ENCODE measurements around the gene ABCA7. TPM values are rescaled to one million over a fixed set of nuclear protein-coding genes. Genes with fewer than 3 reads are reported as not detected.

ABCA7 gene
- total RNA-seq, 1 donor from 2014 or later: 10.5 TPM

GRCh38 chr19:1065606-1066109, 25.8 kb downstream of the ABCA7 start:
- intact Hi-C loops (cut with DNase I): no loop called here
- no peak for DNase-seq (ENCODE audit: low spot score)

GRCh38 chr19:1066251-1066747, 26.4 kb downstream of the ABCA7 start:
- DNase-seq (ENCODE audit: low spot score): no peak
- intact Hi-C loops (cut with DNase I): no loop called here

- no peak for DNase-seq (ENCODE audit: low spot score)
- intact Hi-C loops (cut with DNase I): no loop called here
These were observed 26.9 kb downstream of the ABCA7 start, which contains the start of gene ARHGAP45 for GRCh38 chr19:1066748-1067340. TSS of gene ARHGAP45 (plus strand) at chr19:1067167. CDS start at chr19:1067406, 239 bp downstream.

GRCh38 chr19:1067341-1067957, 27.5 kb downstream of the ABCA7 start:
- intact Hi-C loops (cut with DNase I): no loop called here
- no peak for DNase-seq (ENCODE audit: low spot score)

GRCh38 chr19:1068009-1069001, 28.4 kb downstream of the ABCA7 start:
- DNase-seq (ENCODE audit: low spot score): peak; percentile 87
- intact Hi-C loops (cut with DNase I): no loop called here

GRCh38 chr19:1069009-1069779, 29.3 kb downstream of the ABCA7 start:
- intact Hi-C loops (cut with DNase I): no loop called here
- peak; percentile 93 for DNase-seq (ENCODE audit: low spot score)

GRCh38 chr19:1070576-1070930, 30.6 kb downstream of the ABCA7 start:
- DNase-seq (ENCODE audit: low spot score): no peak
- intact Hi-C loops (cut with DNase I): no loop called here

GRCh38 chr19:1070931-1071791, 31.3 kb downstream of the ABCA7 start:
- intact Hi-C loops (cut with DNase I): no loop called here
- no peak for DNase-seq (ENCODE audit: low spot score)

GRCh38 chr19:1072371-1073015, 32.6 kb downstream of the ABCA7 start:
- no peak for DNase-seq (ENCODE audit: low spot score)
- intact Hi-C loops (cut with DNase I): no loop called here

GRCh38 chr19:1073063-1073955, 33.4 kb downstream of the ABCA7 start:
- DNase-seq (ENCODE audit: low spot score): no peak
- intact Hi-C loops (cut with DNase I): no loop called here

GRCh38 chr19:1073956-1074517, 34.1 kb downstream of the ABCA7 start:
- no peak for DNase-seq (ENCODE audit: low spot score)

GRCh38 chr19:1074544-1075283, 34.8 kb downstream of the ABCA7 start:
- intact Hi-C loops (cut with DNase I): no loop called here

More at GRCh38 chr19:1073956-1074517, 34.1 kb downstream of the ABCA7 start:
- intact Hi-C loops (cut with DNase I): no loop called here

GRCh38 chr19:1076046-1076386, 36.1 kb downstream of the ABCA7 start:
- DNase-seq (ENCODE audit: low spot score): no peak
- intact Hi-C loops (cut with DNase I): no loop called here

More at GRCh38 chr19:1074544-1075283, 34.8 kb downstream of the ABCA7 start:
- peak; percentile 95 for DNase-seq (ENCODE audit: low spot score)

- peak; percentile 91 for DNase-seq (ENCODE audit: low spot score)
- intact Hi-C loops (cut with DNase I): no loop called here
These were observed 37.0 kb downstream of the ABCA7 start for GRCh38 chr19:1076951-1077350.

GRCh38 chr19:1079566-1080111, 39.7 kb downstream of the ABCA7 start:
- no peak for DNase-seq (ENCODE audit: low spot score)
- intact Hi-C loops (cut with DNase I): no loop called here

Data from cardiac septum (tissue), 1 donor.